ENCODE results near the gene NLRP1.

GRCh38 chr17:5480962-5481361 lies 103.3 kb downstream of the NLRP1 start:
- TF ChIP-seq TAF1 (IDR thresholded peaks at IDR 0.05; ENCODE audit: borderline replicate concordance, insufficient read depth, low read length) (no peak), REST (IDR thresholded peaks at IDR 0.05; ENCODE audit: insufficient read depth in 1 of 2, low read depth in 2 of 2, low read length in 2 of 2) (no peak), SIN3A (IDR thresholded peaks at IDR 0.05; ENCODE audit: borderline replicate concordance, insufficient read depth, low read length) (no peak), POLR2AphosphoS5 (IDR thresholded peaks at IDR 0.05; ENCODE audit: low read depth, low read length) (no peak)
